Progenitor cell of endocrine pancreas (in vitro differentiated cells): Measurements from ENCODE around the gene DET1. TPM values are rescaled to one million over a fixed set of nuclear protein-coding genes. Genes with fewer than 3 reads are reported as not detected.

Experiments used
- DNase-seq: peaks from one replicate; pipeline ENCODE4 v3.0.0; 2021; ENCODE audit warnings: low spot score; ENCODE audit not compliant: unreplicated experiment
- H3K27ac Mint-ChIP-seq: 2 replicates; pipeline ENCODE4 v1.8.0; 2021; ENCODE audit warnings: mild to moderate bottlenecking, moderate library complexity, mixed read lengths
- H3K27me3 Mint-ChIP-seq: 2 replicates; pipeline ENCODE4 v1.8.0; 2021; ENCODE audit warnings: mixed read lengths
- H3K36me3 Mint-ChIP-seq: 2 replicates; pipeline ENCODE4 v1.8.0; 2022; ENCODE audit warnings: mixed read lengths; ENCODE audit not compliant: insufficient read depth
- H3K4me1 Mint-ChIP-seq: 2 replicates; pipeline ENCODE4 v1.8.0; 2021; ENCODE audit warnings: low read depth, mixed read lengths
- H3K4me3 Mint-ChIP-seq: 2 replicates; pipeline ENCODE4 v1.8.0; 2021; ENCODE audit warnings: low read depth, mild to moderate bottlenecking, moderate library complexity, mixed read lengths
- H3K9me3 Mint-ChIP-seq: 2 replicates; pipeline ENCODE4 v1.8.0; 2021; ENCODE audit warnings: low read depth, mixed read lengths
- total RNA-seq: library from RNA; stranded (reverse); gene quantifications from 2 replicates; pipeline ENCODE4 v1.2.1, GENCODE V29; 2021
- TF ChIP-seq, protein P1 (sequence below): fragments of 200-600 bp; sonication (generic); IDR thresholded peaks from one replicate; pipeline ENCODE4 v1.5.0; 2021; ENCODE audit warnings: antibody characterized with exemption, mild to moderate bottlenecking; ENCODE audit not compliant: unreplicated experiment

The DET1 gene
- total RNA-seq, 1 donor from 2014 or later, result 11.8 TPM

DNA sequence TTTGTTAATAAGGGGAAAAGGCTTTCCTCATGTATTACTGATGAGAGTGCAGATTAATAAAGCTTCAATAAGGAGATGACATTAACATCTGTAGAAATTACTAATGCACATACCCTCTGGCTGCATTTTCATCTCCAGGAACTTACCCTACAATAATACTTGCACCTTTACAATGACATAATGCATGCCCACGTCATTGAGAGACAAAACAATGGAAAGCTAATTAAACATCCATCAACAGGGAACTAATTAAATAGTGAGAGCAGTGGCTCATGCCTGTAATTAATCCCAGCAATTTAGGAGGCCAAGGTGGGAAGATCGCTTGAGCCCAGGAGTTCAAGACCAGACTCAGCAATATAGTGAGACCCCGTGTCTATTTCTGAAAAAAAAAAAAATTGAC is 32.8 kb upstream of the DET1 start:
- TF ChIP-seq, protein P1, sequence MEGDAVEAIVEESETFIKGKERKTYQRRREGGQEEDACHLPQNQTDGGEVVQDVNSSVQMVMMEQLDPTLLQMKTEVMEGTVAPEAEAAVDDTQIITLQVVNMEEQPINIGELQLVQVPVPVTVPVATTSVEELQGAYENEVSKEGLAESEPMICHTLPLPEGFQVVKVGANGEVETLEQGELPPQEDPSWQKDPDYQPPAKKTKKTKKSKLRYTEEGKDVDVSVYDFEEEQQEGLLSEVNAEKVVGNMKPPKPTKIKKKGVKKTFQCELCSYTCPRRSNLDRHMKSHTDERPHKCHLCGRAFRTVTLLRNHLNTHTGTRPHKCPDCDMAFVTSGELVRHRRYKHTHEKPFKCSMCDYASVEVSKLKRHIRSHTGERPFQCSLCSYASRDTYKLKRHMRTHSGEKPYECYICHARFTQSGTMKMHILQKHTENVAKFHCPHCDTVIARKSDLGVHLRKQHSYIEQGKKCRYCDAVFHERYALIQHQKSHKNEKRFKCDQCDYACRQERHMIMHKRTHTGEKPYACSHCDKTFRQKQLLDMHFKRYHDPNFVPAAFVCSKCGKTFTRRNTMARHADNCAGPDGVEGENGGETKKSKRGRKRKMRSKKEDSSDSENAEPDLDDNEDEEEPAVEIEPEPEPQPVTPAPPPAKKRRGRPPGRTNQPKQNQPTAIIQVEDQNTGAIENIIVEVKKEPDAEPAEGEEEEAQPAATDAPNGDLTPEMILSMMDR, result no peak
- H3K9me3 Mint-ChIP-seq, result no peaks in the 10 kb centered on the region
- H3K27me3 Mint-ChIP-seq, result no peaks in the 10 kb centered on the region
- no peaks in the 10 kb centered on the region for H3K36me3 Mint-ChIP-seq
- H3K27ac Mint-ChIP-seq, result no peak overlapping the region
- peaks cover 8% of the 10 kb centered on the region for H3K4me1 Mint-ChIP-seq
- no peak for DNase-seq
- no peak overlapping the region for H3K4me3 Mint-ChIP-seq

DNA sequence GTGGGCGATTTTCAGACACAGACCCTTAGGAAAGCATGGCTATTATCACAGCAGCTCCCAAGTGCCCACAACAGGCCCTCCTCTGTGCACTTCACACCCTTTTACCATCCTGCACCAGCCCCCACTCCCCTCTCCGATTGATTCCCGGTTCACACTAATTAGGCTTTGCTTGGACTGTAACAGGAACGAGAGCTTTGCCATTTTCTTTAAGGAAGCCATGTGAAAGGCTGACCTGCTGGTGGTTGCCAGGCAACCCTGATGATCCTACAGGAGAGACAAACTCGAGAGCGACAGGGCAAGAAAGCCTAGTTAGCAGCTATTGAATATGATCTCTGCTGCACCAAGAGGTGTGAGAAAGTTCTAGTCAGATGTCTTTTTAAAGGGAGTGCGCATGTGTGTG is 28.2 kb upstream of the DET1 start:
- Mint-ChIP-seq H3K4me1 (peaks cover 22% of the 10 kb centered on the region), H3K27me3 (peaks cover 5% of the 10 kb centered on the region), H3K36me3 (no peaks in the 10 kb centered on the region), H3K4me3 (no peak overlapping the region), H3K27ac (peak overlapping the region; percentile 5), H3K9me3 (no peaks in the 10 kb centered on the region)
- DNase-seq, result no peak
- TF ChIP-seq, protein P1, result no peak

DNA sequence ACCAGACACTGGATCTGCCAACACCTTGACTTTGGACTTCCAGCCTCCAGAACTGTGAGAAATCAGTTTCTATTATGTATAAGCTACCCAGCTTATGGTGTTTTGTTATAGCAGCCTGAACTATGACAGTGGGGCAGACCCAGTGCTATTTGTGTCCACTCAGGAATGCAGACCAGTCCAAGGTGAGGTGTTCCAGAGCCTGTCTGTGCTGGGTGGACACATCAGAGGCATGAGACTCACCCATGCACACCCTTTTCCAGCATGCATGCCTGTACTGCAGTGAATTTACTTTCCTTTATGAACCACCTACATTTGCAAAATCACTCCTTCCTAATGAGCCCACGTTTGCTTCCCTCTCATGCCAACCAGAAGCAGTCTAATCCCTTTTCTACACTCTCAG is 27.6 kb upstream of the DET1 start:
- Mint-ChIP-seq H3K4me1 (peaks cover 22% of the 10 kb centered on the region), H3K36me3 (no peaks in the 10 kb centered on the region), H3K27ac (no peak overlapping the region), H3K27me3 (peaks cover 5% of the 10 kb centered on the region), H3K9me3 (no peaks in the 10 kb centered on the region), H3K4me3 (no peak overlapping the region)
- no peak for DNase-seq
- TF ChIP-seq, protein P1, result no peak

DNA sequence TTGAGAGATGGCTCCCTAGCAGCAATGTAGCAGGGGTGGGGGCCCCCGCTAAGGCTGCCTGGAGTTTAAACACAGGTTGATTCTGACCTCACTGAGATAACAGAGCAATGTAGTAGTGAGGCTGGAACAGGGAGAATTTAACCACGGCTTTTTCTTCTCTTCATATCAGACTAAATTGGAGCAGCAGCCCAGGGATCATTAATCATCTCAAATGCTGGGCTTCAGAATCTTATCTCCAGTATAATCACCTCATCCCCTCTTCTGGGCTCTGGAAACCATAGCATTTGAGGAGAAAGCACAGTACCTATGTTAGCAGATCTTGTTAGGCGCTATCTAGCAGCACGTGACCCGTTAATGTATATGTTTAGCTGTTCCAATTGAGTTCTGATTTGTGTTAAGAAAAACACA is 25.4 kb upstream of the DET1 start:
- peak overlapping the region; percentile 59 for H3K27ac Mint-ChIP-seq
- TF ChIP-seq, protein P1, result no peak
- H3K4me3 Mint-ChIP-seq, result no peak overlapping the region
- peaks cover 5% of the 10 kb centered on the region for H3K27me3 Mint-ChIP-seq
- no peak for DNase-seq
- H3K36me3 Mint-ChIP-seq, result no peaks in the 10 kb centered on the region
- peaks cover 22% of the 10 kb centered on the region for H3K4me1 Mint-ChIP-seq
- no peaks in the 10 kb centered on the region for H3K9me3 Mint-ChIP-seq

DNA sequence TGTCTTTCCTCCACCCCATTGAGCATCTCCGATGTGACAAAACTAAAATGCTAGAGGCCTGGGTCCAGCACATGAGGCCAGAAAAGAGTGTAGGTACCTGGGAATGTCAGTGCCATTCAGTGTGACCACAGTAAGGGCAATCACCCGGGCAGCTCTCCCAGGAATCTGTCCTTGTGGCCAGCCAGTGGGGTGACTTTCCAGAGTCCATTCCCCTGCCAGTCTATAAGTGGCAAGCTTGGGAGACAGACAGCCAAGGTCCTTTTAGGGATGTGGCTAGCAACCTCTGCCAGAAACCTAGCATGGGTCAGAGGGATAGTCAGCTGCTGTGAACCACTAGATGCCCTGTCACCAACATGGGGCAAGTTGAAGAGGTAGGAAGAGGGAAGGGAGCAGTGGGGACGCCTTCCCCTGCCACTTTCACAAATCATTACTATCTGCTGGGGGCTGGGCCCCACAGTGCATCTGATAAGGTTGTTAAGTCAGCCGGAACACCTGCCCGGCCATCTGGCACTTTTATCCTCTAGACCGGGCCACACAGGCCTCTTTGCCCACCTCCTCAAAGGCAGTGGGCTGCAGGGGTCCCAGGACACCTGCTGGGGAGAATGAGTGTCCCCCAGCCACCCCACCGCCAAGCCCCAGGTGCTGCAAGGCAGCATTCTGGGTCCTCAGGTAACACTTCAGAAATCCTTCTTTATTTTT is 24.8 kb upstream of the DET1 start:
- DNase-seq, result no peak
- Mint-ChIP-seq H3K27me3 (peaks cover 5% of the 10 kb centered on the region), H3K9me3 (no peaks in the 10 kb centered on the region), H3K27ac (peak overlapping the region; percentile 59), H3K4me1 (peaks cover 22% of the 10 kb centered on the region), H3K36me3 (no peaks in the 10 kb centered on the region), H3K4me3 (no peak overlapping the region)
- TF ChIP-seq, protein P1, result no peak
